ENCODE results near the gene IRAK2. TPM values are rescaled to one million over a fixed set of nuclear protein-coding genes. Genes with fewer than 3 reads are reported as not detected.

IRAK2 gene
- total RNA-seq, 1 experiment from 2014 or later: 5.9 TPM

DNA sequence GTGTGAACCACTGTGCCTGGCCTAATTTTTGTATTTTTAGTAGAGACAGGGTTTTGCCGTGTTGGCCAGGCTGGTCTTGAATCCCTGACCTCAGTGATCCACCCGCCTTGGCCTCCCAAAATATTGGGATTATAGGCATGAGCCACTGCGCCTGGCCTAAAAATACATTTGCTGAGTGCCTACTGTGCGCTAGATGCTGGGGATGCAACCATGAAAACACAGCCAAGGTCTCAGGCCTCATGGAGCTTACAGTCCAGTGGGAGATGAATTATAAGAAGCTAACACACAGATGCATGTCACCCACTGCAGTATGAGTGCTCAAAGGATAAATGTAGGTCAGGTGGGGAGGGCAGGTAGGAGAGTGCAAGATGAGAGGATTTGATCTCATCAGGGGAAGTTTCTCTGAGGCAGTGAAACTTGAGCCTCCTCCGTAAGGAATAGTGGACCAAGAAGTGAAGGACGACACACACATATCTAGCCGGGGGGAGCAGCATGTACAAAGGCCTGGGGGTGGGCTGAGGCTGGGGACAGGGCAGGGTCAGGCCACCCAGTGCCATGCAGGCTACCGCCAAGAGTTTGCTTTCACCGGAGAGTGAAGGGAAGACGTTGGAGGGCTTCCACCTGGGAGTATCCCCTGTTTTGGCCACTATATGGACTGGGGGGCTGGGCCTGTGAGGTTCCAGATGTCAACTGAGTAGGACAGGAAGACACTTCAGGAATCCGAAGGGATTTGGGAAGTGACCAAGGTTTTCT lies 24.3 kb downstream of the IRAK2 start:
- no peak for DNase-seq (ENCODE audit: low read depth)

DNA sequence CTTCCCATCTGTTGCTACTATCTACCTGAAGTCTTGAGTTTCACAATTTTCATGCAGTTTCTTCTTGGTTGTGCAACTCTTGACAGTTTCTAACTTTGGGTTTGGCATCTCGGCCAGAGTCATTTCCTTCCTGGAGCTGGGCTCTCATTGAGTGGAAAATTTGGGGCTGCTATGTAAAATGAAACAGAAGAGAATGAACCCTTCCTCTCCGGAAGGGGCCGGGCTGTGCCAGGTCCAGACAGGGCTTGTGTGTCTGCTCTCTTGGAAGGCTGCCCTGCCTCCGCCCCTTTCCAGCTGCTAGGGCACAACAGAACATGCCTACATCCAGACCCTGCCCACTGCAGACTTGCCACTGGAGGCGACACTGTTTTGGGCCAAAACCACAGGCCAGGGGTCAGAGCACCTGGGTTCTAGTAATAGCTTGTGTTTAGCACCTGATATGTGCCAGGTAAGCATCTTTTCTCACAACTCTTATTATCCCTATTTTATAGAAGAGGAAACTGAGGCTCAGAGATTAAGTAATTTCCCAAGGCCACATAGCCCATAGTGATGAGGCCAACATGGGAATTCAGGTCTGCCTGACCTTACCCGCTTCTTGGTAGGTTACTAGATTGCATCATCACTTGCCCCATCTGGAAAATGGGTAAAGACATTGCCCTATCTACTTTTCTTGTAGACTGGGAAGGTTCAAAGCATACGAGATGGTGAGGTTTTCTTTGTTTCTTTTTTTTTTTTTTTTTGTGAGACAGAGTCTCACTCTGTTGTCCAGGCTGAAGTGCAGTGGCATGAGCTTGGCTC lies 25.0 kb downstream of the IRAK2 start:
- DNase-seq (ENCODE audit: low read depth): peak; percentile 81

DNA sequence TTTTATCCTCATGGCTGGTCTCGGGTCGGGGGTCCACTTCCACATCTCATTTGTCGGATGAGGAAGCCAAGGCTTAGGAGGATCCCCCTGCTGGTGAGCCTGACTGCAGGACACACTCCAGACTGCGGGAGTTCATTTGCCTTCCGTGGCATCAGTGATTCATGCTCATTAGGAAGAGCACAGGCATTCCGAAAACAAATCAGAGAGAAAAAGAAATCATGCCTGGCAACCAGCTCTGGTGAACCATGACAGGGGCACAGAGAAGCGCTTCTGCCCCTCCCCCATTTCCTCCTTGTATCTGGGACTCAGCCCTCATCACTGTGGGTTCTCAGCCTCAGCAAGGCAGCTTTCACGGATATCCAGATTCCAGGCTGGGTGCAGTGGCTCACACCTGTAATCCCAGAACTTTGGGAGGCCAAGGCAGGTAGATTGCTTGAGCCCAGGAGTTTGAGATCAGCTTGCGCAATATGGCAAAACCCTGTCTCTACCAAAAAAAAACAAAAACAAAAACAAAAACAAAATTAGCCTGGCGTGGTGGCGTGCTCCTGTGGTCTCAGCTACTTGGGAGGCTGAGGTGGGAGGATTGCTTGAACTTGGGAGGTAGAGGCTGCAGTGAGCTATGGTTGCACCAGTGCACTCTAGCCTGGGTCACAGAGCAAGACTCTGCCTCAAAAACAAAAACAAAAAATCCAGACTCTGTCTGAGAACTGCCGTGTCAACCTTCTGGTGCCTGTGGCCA lies 28.4 kb downstream of the IRAK2 start:
- peak; percentile 95 for DNase-seq (ENCODE audit: low read depth)

DNA sequence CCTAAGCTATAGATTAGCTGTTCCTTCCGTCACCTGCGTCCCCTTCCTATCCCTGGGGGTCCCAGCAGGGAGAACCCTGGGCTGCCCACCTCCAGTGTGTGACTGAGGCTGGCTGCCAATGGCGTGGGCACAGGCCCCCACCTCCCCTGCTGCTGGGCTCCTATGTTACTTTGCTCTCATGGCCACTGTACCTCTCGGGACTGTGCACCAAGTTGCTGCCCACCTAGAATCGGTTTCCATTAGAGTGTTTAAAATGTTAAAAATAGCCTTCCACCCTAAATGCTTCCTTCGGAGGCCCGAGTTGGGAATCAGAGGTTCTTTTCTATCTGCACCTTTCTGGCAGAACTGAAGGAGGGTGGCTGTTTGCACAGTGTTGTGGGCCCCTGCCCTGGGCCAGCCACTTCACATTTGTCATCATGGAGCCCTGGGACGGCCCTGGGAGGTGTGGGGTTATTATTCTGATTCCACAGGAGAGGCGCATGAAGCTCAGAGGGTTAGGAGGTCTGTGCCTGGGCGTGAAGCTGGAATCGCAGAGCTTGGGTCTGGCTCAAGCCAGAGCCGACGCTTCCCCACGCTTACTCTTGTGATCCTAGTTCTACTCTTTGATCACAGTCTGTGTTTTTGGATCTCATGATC lies 29.1 kb downstream of the IRAK2 start:
- DNase-seq (ENCODE audit: low read depth): no peak

DNA sequence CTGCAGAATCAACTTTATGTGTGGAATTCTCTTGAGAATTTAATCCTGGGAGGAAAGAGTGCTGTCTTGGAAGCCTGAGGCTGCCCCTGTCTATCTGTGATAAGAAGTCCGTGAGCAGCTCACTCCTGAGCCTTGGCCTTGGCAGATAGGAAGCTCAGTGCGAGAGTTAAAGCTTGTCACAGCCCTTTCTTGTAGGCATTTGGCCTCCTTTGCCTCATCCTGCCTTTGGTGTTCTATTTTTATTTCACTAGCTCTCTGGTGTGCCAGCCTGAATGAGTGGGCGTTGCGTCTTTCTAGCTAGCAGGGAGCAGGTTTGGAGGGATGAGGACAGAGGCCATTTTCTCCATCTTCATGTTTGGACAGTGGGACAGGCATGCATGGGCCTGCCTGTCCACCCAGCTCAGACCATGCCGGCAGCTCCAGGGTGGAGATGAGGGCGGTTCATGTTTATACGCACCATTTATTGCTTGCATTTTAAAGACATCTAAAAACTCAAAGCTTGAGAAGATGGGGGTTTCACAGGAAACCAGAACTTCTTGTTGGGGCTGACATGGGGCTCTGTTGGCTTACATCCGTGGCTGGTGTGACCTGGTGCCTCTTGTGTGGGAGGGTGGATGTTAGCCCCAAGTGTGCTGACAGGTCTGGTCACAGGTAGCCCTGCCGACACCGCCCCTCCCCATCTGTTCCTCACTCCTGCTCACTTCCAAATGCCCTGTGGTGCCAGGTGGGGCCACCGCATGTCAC lies 29.8 kb downstream of the IRAK2 start:
- DNase-seq (ENCODE audit: low read depth): no peak

DNA sequence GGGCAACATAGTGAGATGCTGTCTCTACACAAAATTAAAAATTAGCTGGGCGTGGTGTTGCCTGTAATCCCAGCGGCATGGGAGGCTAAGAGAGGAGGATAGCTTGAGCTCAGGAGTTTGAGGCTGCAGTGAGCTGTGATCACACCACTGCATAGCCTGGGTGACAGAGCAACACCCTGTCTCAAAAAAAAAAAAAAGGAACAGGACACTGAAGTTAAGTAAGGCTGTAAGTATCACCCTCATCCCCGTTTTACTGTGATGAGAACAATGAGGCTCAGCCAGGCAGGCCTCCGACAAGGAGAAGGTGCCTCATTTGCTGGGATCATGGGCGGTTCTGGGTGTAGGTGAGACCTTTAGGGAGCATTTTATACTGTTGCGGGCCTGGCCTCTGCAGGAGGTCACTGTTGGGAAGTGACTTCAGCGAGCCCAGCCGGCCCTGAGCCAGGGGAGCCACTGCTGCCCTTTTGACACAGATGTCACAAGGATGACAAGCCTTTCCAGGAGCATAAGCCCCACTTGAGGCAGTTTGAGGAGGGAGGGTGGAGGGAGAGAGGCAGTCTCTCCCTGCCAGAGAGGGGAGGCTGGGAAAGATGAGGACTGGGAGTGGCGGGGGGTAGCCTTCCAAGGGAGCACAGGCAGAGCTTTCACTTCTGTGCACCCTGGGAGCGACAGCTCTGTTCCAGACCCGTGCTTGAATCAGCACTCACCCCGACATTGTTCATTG lies 30.8 kb downstream of the IRAK2 start:
- no peak for DNase-seq (ENCODE audit: low read depth)

DNA sequence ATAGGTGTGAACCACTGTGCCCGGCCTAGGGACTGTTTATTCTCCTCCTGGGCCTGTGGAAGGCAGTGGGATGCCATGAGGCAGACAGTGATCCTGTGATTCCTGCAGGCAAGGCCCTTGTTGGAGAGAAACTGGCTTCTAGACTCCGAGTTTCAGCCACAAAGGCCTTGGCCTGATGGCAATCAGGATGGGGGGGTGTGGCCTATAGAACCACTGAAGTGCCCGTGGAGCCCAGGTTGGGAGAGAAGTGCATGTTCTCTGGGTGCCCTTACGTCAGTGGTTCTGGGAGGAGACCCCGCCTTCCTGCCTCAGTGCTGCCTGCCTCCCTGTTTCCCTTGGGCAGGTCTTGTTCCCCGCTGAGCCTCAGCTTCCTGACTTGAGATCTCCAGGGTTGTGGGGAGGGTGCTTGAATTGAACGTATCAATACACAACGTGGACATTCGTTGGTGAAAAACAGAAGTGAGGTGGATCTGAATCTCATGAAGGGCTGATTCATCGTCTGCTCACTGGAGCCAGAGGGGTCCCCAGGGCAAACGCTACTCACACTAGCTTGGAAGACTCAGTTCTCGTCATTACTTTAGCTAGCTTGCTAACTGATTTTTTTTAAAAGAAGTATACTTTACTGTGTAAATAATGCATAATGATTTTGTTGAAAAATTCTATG lies 31.8 kb downstream of the IRAK2 start:
- peak; percentile 89 for DNase-seq (ENCODE audit: low read depth)

DNA sequence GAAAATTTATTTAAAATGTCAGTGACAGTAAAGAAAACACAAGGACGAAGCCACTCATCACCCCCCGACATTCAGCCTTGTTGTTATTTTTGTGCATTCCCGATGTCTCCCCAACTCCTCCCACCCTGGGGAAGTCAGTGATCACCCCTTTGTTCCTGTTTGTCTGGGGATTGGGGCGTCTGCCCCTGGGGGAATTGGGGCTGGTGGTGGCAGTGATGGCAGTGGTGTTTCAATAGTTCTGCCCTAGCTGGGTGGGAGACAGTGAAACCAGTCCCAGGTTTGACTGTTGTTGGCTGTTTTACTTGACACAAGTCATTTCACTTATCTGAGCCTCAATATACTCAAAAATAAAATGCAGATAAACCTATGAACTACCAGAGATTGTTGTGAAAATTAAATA lies 33.5 kb downstream of the IRAK2 start:
- DNase-seq (ENCODE audit: low read depth): no peak

DNA sequence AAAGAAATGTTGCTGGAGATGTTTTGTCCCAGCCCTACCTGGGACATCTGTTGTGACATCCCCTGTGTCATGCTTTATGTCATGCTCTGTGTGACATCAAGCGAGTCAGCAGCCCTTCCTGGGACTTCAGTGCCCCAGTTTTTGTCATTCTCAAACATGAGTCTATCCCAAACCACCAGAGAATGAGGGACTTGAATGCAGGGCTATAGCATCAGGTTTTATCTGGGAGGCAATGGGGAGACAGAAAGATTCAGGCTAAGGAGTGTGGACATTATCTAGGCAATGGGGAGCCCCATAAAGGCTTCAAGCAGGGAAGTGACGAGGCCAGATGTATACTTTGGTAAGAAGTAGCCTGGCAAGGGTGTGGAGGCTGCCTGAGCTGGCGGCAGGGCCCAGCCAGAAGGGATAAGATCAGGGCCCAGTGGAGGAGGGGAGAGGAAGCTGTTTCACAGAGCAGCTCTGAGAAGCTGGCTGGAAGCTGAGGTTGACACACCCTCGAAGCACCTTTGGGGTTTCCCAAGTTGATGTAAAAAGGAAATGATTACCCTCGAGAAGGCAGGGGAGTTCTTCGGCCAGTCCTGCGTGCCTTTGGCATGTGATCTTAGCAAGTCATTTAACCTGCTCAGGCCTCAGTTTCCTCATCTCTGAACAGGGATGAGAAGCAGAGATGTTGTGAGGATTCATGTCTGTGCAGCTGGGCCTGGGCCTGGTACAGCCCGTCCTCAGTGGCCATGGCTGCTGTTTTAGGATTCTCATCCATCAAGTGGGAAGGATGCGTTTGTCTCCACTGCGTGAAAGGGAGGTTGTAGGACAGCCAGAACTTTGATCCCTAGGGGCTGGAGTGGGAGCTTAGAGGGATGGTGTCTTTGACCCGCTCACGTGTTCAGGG lies 34.3 kb downstream of the IRAK2 start:
- no peak for DNase-seq (ENCODE audit: low read depth)

DNA sequence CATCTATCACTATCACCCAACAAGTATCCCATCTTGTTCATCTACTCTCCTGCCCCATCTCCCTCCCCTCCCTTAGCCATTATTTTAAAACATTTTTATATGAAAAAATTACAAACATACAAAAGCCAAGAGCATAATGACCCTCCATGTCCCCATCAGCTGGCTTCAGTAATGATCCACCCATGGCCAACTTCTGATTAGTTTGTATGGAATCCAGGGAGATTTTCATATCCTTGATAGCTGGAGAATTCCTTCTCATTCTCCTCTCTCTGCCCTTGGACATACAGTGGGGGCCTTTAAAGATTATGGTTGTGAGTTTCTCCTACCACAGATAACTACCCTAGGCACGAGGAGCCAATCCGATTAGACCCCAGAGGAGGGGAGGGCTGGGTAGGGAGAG lies 40.2 kb downstream of the IRAK2 start:
- no peak for DNase-seq (ENCODE audit: low read depth)

DNA sequence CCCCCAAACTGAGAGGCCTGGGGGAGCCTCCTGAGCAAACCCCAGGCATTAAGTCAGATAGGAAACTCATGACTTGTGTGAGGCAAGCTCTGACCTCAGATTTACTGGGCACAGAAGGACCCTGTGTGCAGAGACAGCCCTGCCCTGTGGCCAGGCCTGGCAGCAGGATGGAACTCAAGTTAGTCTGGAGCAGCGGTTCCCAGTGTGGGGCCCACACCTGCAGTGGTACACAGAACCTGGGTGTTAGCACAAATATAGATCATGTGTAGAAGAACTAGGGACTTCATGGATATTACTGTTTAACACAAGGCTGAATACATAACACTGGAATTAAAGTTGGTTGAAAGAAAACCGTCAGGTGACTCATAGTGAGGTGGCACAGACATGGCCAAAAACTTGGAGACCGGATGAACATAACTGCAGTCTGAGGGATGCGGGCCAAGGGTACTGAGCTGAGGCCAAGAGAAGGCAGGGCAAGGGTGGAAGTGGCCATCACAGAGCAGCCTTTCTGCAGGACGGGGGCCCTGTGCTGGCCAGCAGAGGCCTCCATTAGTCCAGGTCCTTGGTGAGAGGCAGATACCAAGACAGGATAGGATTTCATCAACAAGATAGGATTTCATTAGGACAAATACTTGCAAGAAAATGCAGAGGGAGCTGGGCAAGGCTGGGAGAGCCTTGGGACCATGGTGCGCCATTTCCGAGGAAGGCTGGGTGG lies 40.9 kb downstream of the IRAK2 start:
- DNase-seq (ENCODE audit: low read depth): peak; percentile 95

DNA sequence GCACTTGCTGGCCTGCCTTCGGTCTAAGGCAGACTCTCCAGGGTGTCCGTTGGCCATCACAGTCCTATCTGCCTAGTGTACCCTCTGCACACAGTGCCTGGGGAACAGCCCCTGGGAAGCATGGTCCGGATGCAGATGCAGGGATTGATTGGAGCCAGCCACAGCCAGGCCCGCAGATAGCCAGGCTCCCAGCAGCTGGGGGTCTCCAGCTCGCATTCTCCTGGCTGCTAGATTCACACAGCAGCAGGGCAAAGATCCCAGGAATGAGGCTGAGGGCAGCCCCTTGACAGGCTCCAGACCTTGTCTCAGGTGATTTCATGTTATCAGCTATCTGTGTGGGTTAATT lies 41.4 kb downstream of the IRAK2 start:
- no peak for DNase-seq (ENCODE audit: low read depth)

DNA sequence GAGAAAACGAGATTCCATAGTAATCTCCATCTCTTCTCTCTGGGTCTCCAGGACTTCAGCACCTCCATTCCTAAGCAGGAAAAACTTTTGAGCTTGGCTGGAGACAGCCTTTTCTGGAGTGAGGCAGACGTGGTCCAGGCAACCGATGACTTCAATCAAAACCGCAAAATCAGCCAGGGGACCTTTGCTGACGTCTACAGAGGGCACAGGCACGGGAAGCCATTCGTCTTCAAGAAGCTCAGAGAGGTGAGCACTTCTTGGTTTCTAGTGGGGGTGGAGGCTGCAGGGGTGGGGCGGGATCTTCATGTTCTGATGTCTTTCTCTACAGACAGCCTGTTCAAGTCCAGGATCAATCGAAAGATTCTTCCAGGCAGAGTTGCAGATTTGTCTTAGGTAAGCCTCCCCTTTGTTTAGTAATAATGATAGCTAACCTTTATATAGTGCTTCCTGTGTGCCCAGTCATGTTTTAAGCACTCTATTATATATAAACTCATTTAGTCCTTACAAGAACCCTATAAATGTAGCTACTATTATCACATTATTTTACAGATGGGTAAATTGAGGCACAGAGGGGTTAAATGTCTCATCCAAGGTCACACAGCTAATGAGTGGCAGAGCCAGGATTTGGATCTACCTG lies 48.6 kb downstream of the IRAK2 start:
- DNase-seq (ENCODE audit: low read depth): no peak

DNA sequence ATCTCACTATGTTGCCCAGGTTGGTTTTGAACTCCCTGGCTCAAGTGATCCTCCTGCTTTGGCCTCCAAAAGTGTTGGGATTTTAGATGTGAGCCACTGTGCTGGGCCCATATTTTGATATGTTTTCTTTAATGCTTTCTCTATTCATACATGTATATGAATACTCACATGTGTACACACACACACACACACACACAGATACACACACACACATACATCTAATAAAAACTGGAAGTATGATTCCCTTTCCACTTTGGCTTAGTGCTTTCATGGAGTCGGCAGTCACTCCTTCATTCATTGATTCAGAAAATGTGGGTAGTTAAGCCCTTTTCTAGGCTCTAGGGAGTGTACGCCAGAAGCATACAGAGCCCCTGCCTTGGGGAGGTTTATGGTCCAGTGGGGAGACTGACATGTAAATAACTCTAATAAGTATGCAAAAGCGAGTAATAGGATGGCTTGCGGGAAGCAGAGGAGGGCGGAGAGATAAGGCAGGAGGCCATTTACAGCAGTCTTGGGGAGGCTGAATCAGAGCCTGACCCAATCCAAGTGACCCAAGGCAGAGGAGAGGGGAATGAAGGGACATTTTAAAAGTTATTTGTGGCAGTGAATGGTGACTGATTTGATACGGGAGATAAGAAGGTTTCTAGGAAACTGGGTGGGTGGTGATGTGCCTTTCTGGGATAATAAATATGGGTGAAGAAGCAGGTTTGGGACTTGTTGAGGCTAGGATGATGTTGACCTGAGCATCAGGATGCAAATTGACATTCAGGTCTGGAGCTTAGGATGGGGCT lies 51.1 kb downstream of the IRAK2 start:
- no peak for DNase-seq (ENCODE audit: low read depth)

DNA sequence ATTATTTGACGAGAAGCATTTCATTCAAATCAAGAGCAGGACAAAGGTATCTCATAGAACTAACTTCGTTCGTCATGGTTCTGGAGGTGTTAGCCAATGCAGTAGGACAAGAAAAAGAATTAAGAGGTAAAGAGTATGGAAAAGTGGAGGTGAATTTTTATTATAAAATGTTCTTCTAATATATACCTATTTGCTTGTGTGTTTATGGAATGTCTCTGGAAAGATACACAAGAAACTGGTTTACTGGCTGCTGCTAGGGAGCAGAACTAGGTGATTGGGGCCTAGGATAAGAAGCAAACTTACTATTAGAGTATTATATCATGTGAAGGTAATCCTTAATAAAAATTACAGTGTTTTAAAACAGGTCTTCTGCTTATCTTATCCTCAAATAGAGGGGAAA lies 52.6 kb downstream of the IRAK2 start:
- no peak for DNase-seq (ENCODE audit: low read depth)

DNA sequence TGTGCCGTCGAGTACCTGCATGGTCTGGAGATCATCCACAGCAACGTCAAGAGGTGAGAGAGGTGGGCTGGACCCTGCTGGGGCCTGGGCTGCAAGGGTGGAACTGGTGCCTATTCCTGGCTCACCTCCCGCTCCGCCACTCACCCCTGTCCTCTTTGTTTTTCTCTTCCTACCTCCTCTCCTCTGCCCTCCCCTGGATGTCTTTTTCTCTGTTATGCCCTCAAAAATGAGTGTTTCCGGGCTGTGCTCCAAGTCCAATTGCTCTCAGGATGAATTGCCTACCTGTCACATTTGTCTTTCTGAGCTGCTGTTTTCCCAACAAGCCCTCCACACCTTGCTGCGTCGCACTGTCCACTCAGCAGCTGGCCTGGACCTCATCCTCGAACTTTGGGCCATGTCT lies 55.0 kb downstream of the IRAK2 start:
- no peak for DNase-seq (ENCODE audit: low read depth)
